ENCODE data around the gene CCDC187.

DNA sequence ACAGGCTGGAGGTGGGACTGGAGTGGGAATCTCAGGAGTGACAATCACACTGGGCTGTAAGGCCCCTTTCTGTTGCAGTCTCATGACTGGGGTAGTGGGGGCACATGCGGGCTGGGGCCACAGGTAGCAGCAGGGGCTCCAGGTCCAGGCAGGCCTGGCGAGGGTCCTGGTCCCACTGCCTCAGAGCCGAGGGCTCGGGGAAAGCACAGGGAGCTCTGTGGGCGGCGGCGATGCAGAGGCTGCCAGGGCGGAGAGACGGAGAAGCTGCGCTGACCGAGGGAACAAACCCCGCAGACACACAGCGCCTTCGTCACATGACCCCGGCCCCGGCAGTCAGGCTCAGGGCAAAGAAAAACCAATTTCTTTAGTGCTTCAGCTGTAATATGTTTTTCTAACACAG, 93.6 kb downstream of the CCDC187 start:
- TF ChIP-seq, protein P1, sequence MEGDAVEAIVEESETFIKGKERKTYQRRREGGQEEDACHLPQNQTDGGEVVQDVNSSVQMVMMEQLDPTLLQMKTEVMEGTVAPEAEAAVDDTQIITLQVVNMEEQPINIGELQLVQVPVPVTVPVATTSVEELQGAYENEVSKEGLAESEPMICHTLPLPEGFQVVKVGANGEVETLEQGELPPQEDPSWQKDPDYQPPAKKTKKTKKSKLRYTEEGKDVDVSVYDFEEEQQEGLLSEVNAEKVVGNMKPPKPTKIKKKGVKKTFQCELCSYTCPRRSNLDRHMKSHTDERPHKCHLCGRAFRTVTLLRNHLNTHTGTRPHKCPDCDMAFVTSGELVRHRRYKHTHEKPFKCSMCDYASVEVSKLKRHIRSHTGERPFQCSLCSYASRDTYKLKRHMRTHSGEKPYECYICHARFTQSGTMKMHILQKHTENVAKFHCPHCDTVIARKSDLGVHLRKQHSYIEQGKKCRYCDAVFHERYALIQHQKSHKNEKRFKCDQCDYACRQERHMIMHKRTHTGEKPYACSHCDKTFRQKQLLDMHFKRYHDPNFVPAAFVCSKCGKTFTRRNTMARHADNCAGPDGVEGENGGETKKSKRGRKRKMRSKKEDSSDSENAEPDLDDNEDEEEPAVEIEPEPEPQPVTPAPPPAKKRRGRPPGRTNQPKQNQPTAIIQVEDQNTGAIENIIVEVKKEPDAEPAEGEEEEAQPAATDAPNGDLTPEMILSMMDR (IDR thresholded peaks at IDR 0.05; ENCODE audit: borderline replicate concordance, extremely low read depth, low read length, poor library complexity, severe bottlenecking), result no peak
- TF ChIP-seq EZH2 (IDR thresholded peaks at IDR 0.05; ENCODE audit: borderline replicate concordance, low read depth, low read length, severe bottlenecking), result no peak
